ENCODE results near the gene PIGK. TPM values are rescaled to one million over a fixed set of nuclear protein-coding genes. Genes with fewer than 3 reads are reported as not detected.

Gene PIGK
- total and polyA plus RNA-seq, 3 donors from 2014 or later = 11.4 to 20.7 (median 17.4) TPM

- intact Hi-C loops (cut with DNase I; ENCODE audit: low total_unique reads) = loop anchor here (10.0 kb wide), 1 partner anchor 389 kb away; no protein-coding TSS in a partner anchor
- no peak for TF ChIP-seq POLR2A (IDR thresholded peaks at IDR 0.05)
- no peak for TF ChIP-seq CTCF (IDR thresholded peaks at IDR 0.05)
- no peaks in the 10 kb centered on the region for H3K36me3 ChIP-seq (ENCODE audit: low read depth, missing control alignments)
- H3K9me3 ChIP-seq = no peaks in the 10 kb centered on the region
- 93 to 95% methylated on average over 5 of the region's 5 CpGs for WGBS, 2 donors
- no peaks in the 10 kb centered on the region for H3K27me3 ChIP-seq
- no peak for DNase-seq
- H3K4me1 ChIP-seq = no peaks in the 10 kb centered on the region
- H3K4me3 ChIP-seq = no peak overlapping the region
- no peak overlapping the region for H3K27ac ChIP-seq
These were observed 73.0 kb downstream of the PIGK start for GRCh38 chr1:77146270-77146669.

GRCh38 chr1:77143529-77144121, 75.6 kb downstream of the PIGK start:
- H3K4me1 ChIP-seq = no peaks in the 10 kb centered on the region
- no peaks in the 10 kb centered on the region for H3K27me3 ChIP-seq
- DNase-seq = no peak
- no peak overlapping the region for H3K27ac ChIP-seq
- no peak for TF ChIP-seq POLR2A (IDR thresholded peaks at IDR 0.05)
- TF ChIP-seq CTCF (IDR thresholded peaks at IDR 0.05) = peak in 1 of 3 experiments; percentile 26
- no peaks in the 10 kb centered on the region for H3K36me3 ChIP-seq (ENCODE audit: low read depth, missing control alignments)
- no peaks in the 10 kb centered on the region for H3K9me3 ChIP-seq
- intact Hi-C loops (cut with DNase I; ENCODE audit: low total_unique reads) = loop anchor here (10.0 kb wide), 1 partner anchor 391 kb away; no protein-coding TSS in a partner anchor
- no peak overlapping the region for H3K4me3 ChIP-seq
- WGBS, 2 donors = 65 to 71% methylated on average over 2 of the region's 2 CpGs

- Histone ChIP-seq H3K9me3 (no peaks in the 10 kb centered on the region), H3K36me3 (ENCODE audit: low read depth, missing control alignments) (no peaks in the 10 kb centered on the region), H3K27me3 (no peaks in the 10 kb centered on the region), H3K27ac (no peak overlapping the region), H3K4me3 (no peak overlapping the region), H3K4me1 (no peaks in the 10 kb centered on the region)
- intact Hi-C loops (cut with DNase I; ENCODE audit: low total_unique reads) = no loop called here
- DNase-seq = no peak
- TF ChIP-seq CTCF (IDR thresholded peaks at IDR 0.05) = no peak
- WGBS, 2 donors = 100% methylated on average over 1 of the region's 1 CpG; no CpG with 5 or more reads in 1 of the 2 donors
These were observed 79.8 kb downstream of the PIGK start for GRCh38 chr1:77139389-77139788.

- no peaks in the 10 kb centered on the region for H3K27me3 ChIP-seq
- TF ChIP-seq CTCF (IDR thresholded peaks at IDR 0.05) (no peak), POLR2A (IDR thresholded peaks at IDR 0.05) (no peak)
- intact Hi-C loops (cut with DNase I; ENCODE audit: low total_unique reads) = no loop called here
These were observed 84.9 kb downstream of the PIGK start for GRCh38 chr1:77134359-77134758.

More at GRCh38 chr1:77134359-77134758, 84.9 kb downstream of the PIGK start:
- no peaks in the 10 kb centered on the region for H3K9me3 ChIP-seq
- DNase-seq = no peak
- no peak overlapping the region for H3K4me3 ChIP-seq
- H3K4me1 ChIP-seq = no peaks in the 10 kb centered on the region
- no peaks in the 10 kb centered on the region for H3K36me3 ChIP-seq (ENCODE audit: low read depth, missing control alignments)
- 77 to 88% methylated on average over 2 of the region's 2 CpGs for WGBS, 2 donors
- no peak overlapping the region for H3K27ac ChIP-seq
